K562 (cell line): ENCODE data around the gene RAP2C. TPM values are rescaled to one million over a fixed set of nuclear protein-coding genes. Genes with fewer than 3 reads are reported as not detected.

Source experiments
- ATAC-seq: fragments of 200-7000 bp; cut with Tn5 transposase; 3 replicates; pipeline ENCODE4 v1.9.1; 2020; ENCODE audit warnings: moderate library complexity
- BruUV-seq: library from RNA; stranded (reverse); fragments of 400-500 nt; replicated peaks from 2 replicates; lab custom pipeline; 2021; lab: Mats Ljungman, UMichigan
- CTCF ChIA-PET: fragments of 300-600 bp; formaldehyde crosslinking; extraction: SDS; loops from one replicate; lab custom pipeline; 2021; ENCODE audit warnings: low intra/inter-chr PET ratio; lab: Yijun Ruan, JAX
- POLR2A ChIA-PET: fragments of 300-600, 350-650 bp; sonication (Branson Sonifier 250); formaldehyde crosslinking; extraction: SDS; loops from one replicate; lab custom pipeline; 2021; ENCODE audit warnings: antibody characterized with exemption, inconsistent platforms; lab: Yijun Ruan, JAX
- DNase-seq, 4 experiments: peaks; one replicate each; pipeline versions ENCODE4 v3.0.0 to v3.0.0-alpha.2; 2011 to 2018; ENCODE audit warnings: low spot score in 3 of 4, mixed read lengths in 3 of 4; ENCODE audit errors: extremely low read depth in 1 of 4
- FAIRE-seq: peaks from 2 replicates; lab custom pipeline; 2011; peaks lifted over from hg19 to GRCh38; lab: Jason Lieb, UNC
- H2AFZ ChIP-seq: 2 replicates; pipeline ENCODE4 v1.6.0; 2011; ENCODE audit warnings: low read depth, low read length, control low read depth, inconsistent platforms
- H3K27ac ChIP-seq: fragments of 200-600 bp; 3 replicates; pipeline ENCODE4 v1.8.0; 2011; ENCODE audit warnings: low read depth, mild to moderate bottlenecking, control low read depth, inconsistent platforms, low read length, moderate library complexity, mixed read lengths; ENCODE audit errors: extremely low read depth
- H3K27me3 ChIP-seq, 2 experiments: fragments of 300-600 bp in 1 of 2; 2 replicates in 1 of 2; 3 replicates in 1 of 2; pipeline versions ENCODE4 v1.6.0 to v1.8.0; 2011; ENCODE audit warnings: inconsistent platforms in 2 of 2, low read length in 2 of 2, mild to moderate bottlenecking in 1 of 2, mixed read lengths in 1 of 2, moderate library complexity in 1 of 2; ENCODE audit not compliant: control insufficient read depth in 2 of 2, insufficient read depth in 2 of 2
- H3K36me3 ChIP-seq: fragments of 300-600 bp; 3 replicates; pipeline ENCODE4 v1.8.0; 2011; ENCODE audit warnings: mild to moderate bottlenecking, low read length, inconsistent platforms; ENCODE audit not compliant: control insufficient read depth, insufficient read depth
- H3K4me1 ChIP-seq, 2 experiments: fragments of 200-600 bp in 1 of 2; replicated peaks in 1 of 2; 2 replicates in 1 of 2; 3 replicates in 1 of 2; pipeline versions ENCODE4 v1.5.1 to v1.8.0; 2011; ENCODE audit warnings: inconsistent platforms in 2 of 2, low read length in 2 of 2, mild to moderate bottlenecking in 1 of 2, mixed read lengths in 1 of 2, moderate library complexity in 1 of 2; ENCODE audit not compliant: control insufficient read depth in 2 of 2, insufficient read depth in 2 of 2
- H3K4me2 ChIP-seq: 2 replicates; pipeline ENCODE4 v1.6.1; 2011; ENCODE audit warnings: low read length, control low read depth, inconsistent platforms, mixed read lengths; ENCODE audit not compliant: insufficient read depth
- H3K4me3 ChIP-seq: fragments of 200-600 bp; sonication (generic), shearing (Covaris generic); 2 replicates; pipeline ENCODE4 v1.5.1; 2016; ENCODE audit warnings: control low read depth, inconsistent platforms
- H3K79me2 ChIP-seq: fragments of 200-600 bp; 3 replicates; pipeline ENCODE4 v1.8.0; 2011; ENCODE audit warnings: low read length, inconsistent platforms; ENCODE audit not compliant: control insufficient read depth, insufficient read depth
- H3K9ac ChIP-seq, 2 experiments: 2 replicates each; pipeline versions ENCODE4 v1.6.0 to v1.6.1; 2011; ENCODE audit warnings: low read depth in 2 of 2, low read length in 2 of 2, control low read depth in 1 of 2, inconsistent platforms in 1 of 2, mild to moderate bottlenecking in 1 of 2, mixed read lengths in 1 of 2; ENCODE audit not compliant: insufficient read depth in 1 of 2
- H3K9me1 ChIP-seq: one replicate; pipeline ENCODE4 v1.6.0; 2011; ENCODE audit warnings: inconsistent platforms, mild to moderate bottlenecking, low read length, moderate library complexity; ENCODE audit not compliant: control insufficient read depth, insufficient read depth
- H3K9me3 ChIP-seq: replicated peaks from 2 replicates; pipeline ENCODE4 v1.5.1; 2011; ENCODE audit warnings: low read depth, low read length, inconsistent platforms; ENCODE audit not compliant: control insufficient read depth, insufficient read depth
- H4K20me1 ChIP-seq: replicated peaks from 2 replicates; pipeline ENCODE4 v1.6.1; 2011; ENCODE audit warnings: low read length, inconsistent platforms, mixed read lengths; ENCODE audit not compliant: control insufficient read depth, insufficient read depth
- ARNT ChIP-seq, 2 experiments: fragments of 450-650 bp; IDR thresholded peaks; 2 replicates each; pipeline ENCODE4 v1.6.1; 2016; ENCODE audit warnings: mild to moderate bottlenecking in 1 of 2
- E2F4 ChIP-seq: sonication (generic); formaldehyde crosslinking; IDR thresholded peaks from 2 replicates; pipeline ENCODE4 v1.8.0; 2022; ENCODE audit warnings: mild to moderate bottlenecking, low read depth, missing genetic modification reagents
- ERF ChIP-seq: fragments of 450-650 bp; formaldehyde crosslinking; IDR thresholded peaks from 2 replicates; pipeline ENCODE4 v1.4.0; 2020; ENCODE audit warnings: mild to moderate bottlenecking, mixed read lengths
- FOXA3 ChIP-seq, 2 experiments: fragments of 450-650 bp in 1 of 2; sonication (generic) in 1 of 2; formaldehyde crosslinking; IDR thresholded peaks in 1 of 2; conservative IDR thresholded peaks in 1 of 2; 2 replicates each; pipeline versions ENCODE4 v1.4.0 to v1.8.0; 2020 to 2022; ENCODE audit warnings: mild to moderate bottlenecking in 2 of 2, missing genetic modification reagents in 1 of 2
- HDAC2 ChIP-seq: fragments of 450-650 bp; IDR thresholded peaks from 2 replicates; pipeline ENCODE4 v1.6.1; 2016; ENCODE audit warnings: mild to moderate bottlenecking
- HMG20B ChIP-seq: fragments of 250-450 bp; sonication (Bioruptor Pico); IDR thresholded peaks from 2 replicates; pipeline ENCODE4 v1.5.0; 2021; ENCODE audit warnings: mild to moderate bottlenecking
- MAFG ChIP-seq: fragments of 450-650 bp; conservative IDR thresholded peaks from 2 replicates; pipeline ENCODE4 v1.6.1; 2016; ENCODE audit warnings: missing genetic modification characterization, missing compliant biosample characterization
- ZC3H8 ChIP-seq: fragments of 450-650 bp; IDR thresholded peaks from 2 replicates; pipeline ENCODE4 v1.6.1; 2017
- ZKSCAN3 ChIP-seq: fragments of 250-450 bp; sonication (Bioruptor Pico); IDR thresholded peaks from 2 replicates; pipeline ENCODE4 v1.4.0; 2020
- ZNF41 ChIP-seq: fragments of 250-450 bp; sonication (Bioruptor Pico); conservative IDR thresholded peaks from 2 replicates; pipeline ENCODE4 v1.4.0; 2020; ENCODE audit warnings: mild to moderate bottlenecking
- ZNF431 ChIP-seq: sonication (generic); formaldehyde crosslinking; IDR thresholded peaks from 2 replicates; pipeline ENCODE4 v1.8.0; 2022; ENCODE audit warnings: mild to moderate bottlenecking, missing genetic modification reagents
- ZNF644 ChIP-seq: fragments of 200-800 bp; sonication (Bioruptor generic); IDR thresholded peaks from 2 replicates; pipeline ENCODE4 v1.6.1; 2016; ENCODE audit warnings: low read depth, missing genetic modification characterization, missing compliant biosample characterization
- ZNF707 ChIP-seq: fragments of 250-450 bp; sonication (Bioruptor Pico); conservative IDR thresholded peaks from 2 replicates; pipeline ENCODE4 v1.8.0; 2022; ENCODE audit warnings: inconsistent platforms, mild to moderate bottlenecking, moderate library complexity
- WGBS: fragments of 100-300 bp; shearing (Covaris generic); methylation state at CpG from one replicate; pipeline ENCODE4 v1.1.6; 2016; ENCODE audit warnings: low coverage, mixed read lengths; ENCODE audit not compliant: insufficient coverage; ENCODE audit errors: missing lambda C conversion rate; 5-methylcytosine and 5-hydroxymethylcytosine counted together
- in situ Hi-C: fragments of 300-500 bp; cut with MboI; formaldehyde crosslinking; loops from 4 replicates; pipeline ENCODE4 v1.15.0; 2018; ENCODE audit warnings: inconsistent platforms, mixed read lengths
- intact Hi-C: fragments of 100-400 bp; cut with micrococcal nuclease; formaldehyde crosslinking; loops from 2 replicates; pipeline ENCODE4 v1.14.2; 2022
- polyA plus RNA-seq, 8 experiments: library from polyadenylated mRNA; depleted of rRNA in 4 of 8; stranded (reverse) in 5 of 8; unstranded in 3 of 8; fragments of >200 nt; fragmentation: Nextera tagmentation in 2 of 8; fragmentation: Illumina TruSeq in 1 of 8; extraction: Ambion mirVana in 2 of 8; extraction: Trizol in 1 of 8; gene quantifications; 2 replicates each; pipeline versions ENCODE4 v1.2.1 to v1.2.3, GENCODE V29; 2011 to 2014; ENCODE audit warnings: inconsistent platforms in 1 of 8, missing spikeins in 1 of 8
- total RNA-seq, 7 experiments: library from RNA; depleted of rRNA in 6 of 7; stranded (reverse); fragments of >200 nt in 6 of 7; fragmentation: Illumina TruSeq in 2 of 7; extraction: Trizol in 2 of 7; gene quantifications; 2 replicates each; pipeline versions ENCODE4 v1.2.1 to v1.2.3, GENCODE V29; 2011 to 2021; ENCODE audit warnings: low replicate concordance in 1 of 7
- TF ChIP-seq, protein P1 (sequence below), 2 experiments: IDR thresholded peaks; 2 replicates each; pipeline ENCODE4 v1.6.1; 2011; ENCODE audit warnings: borderline replicate concordance in 1 of 2, control low read depth in 1 of 2, low read depth in 1 of 2, low read length in 1 of 2, mild to moderate bottlenecking in 1 of 2, mixed read lengths in 1 of 2, moderate library complexity in 1 of 2; ENCODE audit not compliant: insufficient read depth in 1 of 2, insufficient read length in 1 of 2, poor library complexity in 1 of 2, severe bottlenecking in 1 of 2; ENCODE audit errors: extremely low read depth in 1 of 2
- TF ChIP-seq, protein P2 (sequence below): fragments of 250-450 bp; sonication (Bioruptor Pico); IDR thresholded peaks from 2 replicates; pipeline ENCODE4 v1.8.0; 2021; ENCODE audit warnings: moderate library complexity, mild to moderate bottlenecking, inconsistent platforms

The RAP2C gene
- total and polyA plus RNA-seq, 9 of the 15 experiments (the other 6 are each of a cell fraction or from before 2014, with no cell fraction given) = 7.8 to 28.6 (median 18.6) TPM

GRCh38 chrX:132187451-132187850 lies 31.8 kb downstream of the RAP2C start:
- H3K9me1 ChIP-seq = no peaks in the 10 kb centered on the region
- no peak overlapping the region for H3K27ac ChIP-seq
- no peak overlapping the region for H3K4me3 ChIP-seq
- no peaks in the 10 kb centered on the region for H3K36me3 ChIP-seq
- BruUV-seq = no TSS peak
- no peak for ATAC-seq
- no peak for FAIRE-seq
- H4K20me1 ChIP-seq = no peaks in the 10 kb centered on the region
- H3K9me3 ChIP-seq = no peaks in the 10 kb centered on the region
- DNase-seq = no peak
- no peak for TF ChIP-seq ZNF644
- no peak for TF ChIP-seq ARNT (IDR thresholded peaks at IDR 0.05)
- TF ChIP-seq HMG20B (CRISPR knock-in tag) = no peak
- no peak for TF ChIP-seq ZNF707 (CRISPR knock-in tag)
- no peak for TF ChIP-seq ZNF431 (CRISPR knock-in tag)
- no peak for TF ChIP-seq ZNF41
- TF ChIP-seq E2F4 (CRISPR knock-in tag) = no peak
- TF ChIP-seq, protein P1, sequence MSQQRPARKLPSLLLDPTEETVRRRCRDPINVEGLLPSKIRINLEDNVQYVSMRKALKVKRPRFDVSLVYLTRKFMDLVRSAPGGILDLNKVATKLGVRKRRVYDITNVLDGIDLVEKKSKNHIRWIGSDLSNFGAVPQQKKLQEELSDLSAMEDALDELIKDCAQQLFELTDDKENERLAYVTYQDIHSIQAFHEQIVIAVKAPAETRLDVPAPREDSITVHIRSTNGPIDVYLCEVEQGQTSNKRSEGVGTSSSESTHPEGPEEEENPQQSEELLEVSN (IDR thresholded peaks at IDR 0.05; ENCODE audit: borderline replicate concordance in 1 of 2, extremely low read depth in 1 of 2, insufficient read depth in 1 of 2, insufficient read length in 1 of 2, low read depth in 1 of 2, low read length in 1 of 2, poor library complexity in 1 of 2, severe bottlenecking in 1 of 2) = no peak
- TF ChIP-seq ERF (CRISPR knock-in tag) = no peak
- no peak for TF ChIP-seq ZKSCAN3 (CRISPR knock-in tag)
- TF ChIP-seq, protein P2, sequence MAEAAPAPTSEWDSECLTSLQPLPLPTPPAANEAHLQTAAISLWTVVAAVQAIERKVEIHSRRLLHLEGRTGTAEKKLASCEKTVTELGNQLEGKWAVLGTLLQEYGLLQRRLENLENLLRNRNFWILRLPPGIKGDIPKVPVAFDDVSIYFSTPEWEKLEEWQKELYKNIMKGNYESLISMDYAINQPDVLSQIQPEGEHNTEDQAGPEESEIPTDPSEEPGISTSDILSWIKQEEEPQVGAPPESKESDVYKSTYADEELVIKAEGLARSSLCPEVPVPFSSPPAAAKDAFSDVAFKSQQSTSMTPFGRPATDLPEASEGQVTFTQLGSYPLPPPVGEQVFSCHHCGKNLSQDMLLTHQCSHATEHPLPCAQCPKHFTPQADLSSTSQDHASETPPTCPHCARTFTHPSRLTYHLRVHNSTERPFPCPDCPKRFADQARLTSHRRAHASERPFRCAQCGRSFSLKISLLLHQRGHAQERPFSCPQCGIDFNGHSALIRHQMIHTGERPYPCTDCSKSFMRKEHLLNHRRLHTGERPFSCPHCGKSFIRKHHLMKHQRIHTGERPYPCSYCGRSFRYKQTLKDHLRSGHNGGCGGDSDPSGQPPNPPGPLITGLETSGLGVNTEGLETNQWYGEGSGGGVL (CRISPR knock-in tag) = no peak
- TF ChIP-seq ZC3H8 = no peak
- TF ChIP-seq MAFG (tag) = no peak
- no peak for TF ChIP-seq HDAC2
- TF ChIP-seq FOXA3 (CRISPR knock-in tag; conservative IDR thresholded peaks at IDR 0.05 in 1 of 2, IDR thresholded peaks at IDR 0.05 in 1 of 2) = no peak
- TF ChIP-seq, all 486 proteins: peak for 0
- Histone ChIP-seq H3K27me3 (peaks cover 0 to 2% of the 10 kb centered on the region in 2 experiments; a peak in 3 of 5 replicates), H3K9ac (no peak overlapping the region), H3K4me1 (no peaks in the 10 kb centered on the region), H3K79me2 (no peaks in the 10 kb centered on the region), H3K4me2 (no peak overlapping the region), H2AFZ (no peak overlapping the region)
- POLR2A ChIA-PET = no interaction called here
- in situ Hi-C loops = no loop called here
- intact Hi-C loops = no loop called here
- WGBS = 2% methylated on average over 4 of the region's 4 CpGs
- CTCF ChIA-PET = no interaction called here
